H9 (cell line): ENCODE measurements around the gene SMARCA2. TPM values are rescaled to one million over a fixed set of nuclear protein-coding genes. Genes with fewer than 3 reads are reported as not detected.

Experiments used
- DNase-seq: peaks from one replicate; pipeline ENCODE4 v3.0.0-alpha.2; 2017
- H2AFZ ChIP-seq: one replicate; pipeline ENCODE4 v1.6.1; 2013; ENCODE audit warnings: mild to moderate bottlenecking, low read length, control low read depth, moderate library complexity
- H2AK5ac ChIP-seq: 2 replicates; pipeline ENCODE4 v1.6.1; 2013; ENCODE audit warnings: low read length, control low read depth, mixed read lengths; ENCODE audit not compliant: insufficient read length
- H2BK120ac ChIP-seq: one replicate; pipeline ENCODE4 v1.6.1; 2013; ENCODE audit warnings: low read depth, mild to moderate bottlenecking, low read length, control low read depth, inconsistent platforms; ENCODE audit not compliant: poor library complexity, severe bottlenecking
- H2BK12ac ChIP-seq: 2 replicates; pipeline ENCODE4 v1.6.1; 2013; ENCODE audit warnings: low read length, control low read depth, mixed read lengths, low read depth; ENCODE audit not compliant: insufficient read length
- H2BK15ac ChIP-seq: 2 replicates; pipeline ENCODE4 v1.6.1; 2013; ENCODE audit warnings: low read depth, low read length, control low read depth
- H2BK20ac ChIP-seq: one replicate; pipeline ENCODE4 v1.6.1; 2013; ENCODE audit warnings: low read depth, mild to moderate bottlenecking, low read length, control low read depth, inconsistent platforms; ENCODE audit not compliant: poor library complexity, severe bottlenecking
- H2BK5ac ChIP-seq: 2 replicates; pipeline ENCODE4 v1.6.1; 2013; ENCODE audit warnings: low read length, control low read depth, mixed read lengths; ENCODE audit not compliant: insufficient read length
- H3K14ac ChIP-seq: 2 replicates; pipeline ENCODE4 v1.6.1; 2013; ENCODE audit warnings: low read length, control low read depth; ENCODE audit not compliant: insufficient read depth
- H3K18ac ChIP-seq: 2 replicates; pipeline ENCODE4 v1.6.1; 2013; ENCODE audit warnings: low read depth, mild to moderate bottlenecking, mixed read lengths, low read length, control low read depth; ENCODE audit not compliant: insufficient read length
- H3K23ac ChIP-seq: 2 replicates; pipeline ENCODE4 v1.6.1; 2013; ENCODE audit warnings: low read length, control low read depth, mixed read lengths, low read depth; ENCODE audit not compliant: insufficient read length
- H3K23me2 ChIP-seq: 2 replicates; pipeline ENCODE4 v1.6.1; 2013; ENCODE audit warnings: low read depth, mild to moderate bottlenecking, mixed read lengths, low read length, control low read depth; ENCODE audit not compliant: insufficient read length, poor library complexity, severe bottlenecking
- H3K27ac ChIP-seq: 2 replicates; pipeline ENCODE4 v1.5.1; 2013; ENCODE audit warnings: low read length, control low read depth, mixed read lengths, low read depth; ENCODE audit not compliant: insufficient read length
- H3K27me3 ChIP-seq: 2 replicates; pipeline ENCODE4 v1.6.1; 2013; ENCODE audit warnings: low read length, control low read depth, inconsistent platforms; ENCODE audit not compliant: insufficient read depth
- H3K4ac ChIP-seq: 2 replicates; pipeline ENCODE4 v1.6.1; 2013; ENCODE audit warnings: low read depth, mild to moderate bottlenecking, control low read depth, inconsistent platforms, low read length, moderate library complexity
- H3K4me1 ChIP-seq: 2 replicates; pipeline ENCODE4 v1.6.1; 2013; ENCODE audit warnings: low read length, control low read depth, inconsistent platforms; ENCODE audit not compliant: insufficient read depth
- H3K4me2 ChIP-seq: 2 replicates; pipeline ENCODE4 v1.6.1; 2013; ENCODE audit warnings: low read length, control low read depth, mixed read lengths; ENCODE audit not compliant: insufficient read length, insufficient read depth
- H3K56ac ChIP-seq: 2 replicates; pipeline ENCODE4 v1.6.1; 2013; ENCODE audit warnings: low read depth, mild to moderate bottlenecking, mixed read lengths, low read length, control low read depth; ENCODE audit not compliant: insufficient read length
- H3K79me1 ChIP-seq: 2 replicates; pipeline ENCODE4 v1.6.1; 2013; ENCODE audit warnings: low read depth, mild to moderate bottlenecking, moderate library complexity, low read length, control low read depth, inconsistent platforms; ENCODE audit not compliant: insufficient read depth, poor library complexity, severe bottlenecking
- H3K79me2 ChIP-seq: 2 replicates; pipeline ENCODE4 v1.6.1; 2013; ENCODE audit warnings: low read length, control low read depth, inconsistent platforms; ENCODE audit not compliant: insufficient read depth
- H3K9ac ChIP-seq: 2 replicates; pipeline ENCODE4 v1.6.1; 2013; ENCODE audit warnings: low read length, control low read depth, mixed read lengths; ENCODE audit not compliant: insufficient read length; ENCODE audit errors: extremely low read depth
- H3K9me3 ChIP-seq: one replicate; pipeline ENCODE4 v1.6.1; 2013; ENCODE audit warnings: low read depth, low read length, inconsistent platforms; ENCODE audit not compliant: control insufficient read depth
- H3T11ph ChIP-seq: one replicate; pipeline ENCODE4 v1.6.1; 2013; ENCODE audit warnings: mild to moderate bottlenecking, low read length, control low read depth, inconsistent platforms
- H4K20me1 ChIP-seq: one replicate; pipeline ENCODE4 v1.6.1; 2013; ENCODE audit not compliant: control insufficient read depth, insufficient read length, insufficient read depth
- H4K5ac ChIP-seq: 2 replicates; pipeline ENCODE4 v1.6.1; 2013; ENCODE audit warnings: low read depth, mild to moderate bottlenecking, mixed read lengths, low read length, control low read depth; ENCODE audit not compliant: insufficient read length
- H4K8ac ChIP-seq: replicated peaks from 2 replicates; pipeline ENCODE4 v1.6.1; 2013; ENCODE audit warnings: low read length, control low read depth, mixed read lengths, low read depth; ENCODE audit not compliant: insufficient read length
- H4K91ac ChIP-seq: 2 replicates; pipeline ENCODE4 v1.6.1; 2013; ENCODE audit warnings: low read depth, mild to moderate bottlenecking, moderate library complexity, mixed read lengths, low read length, control low read depth; ENCODE audit not compliant: insufficient read length
- H3K27ac Mint-ChIP-seq, 3 experiments: 2 replicates in 2 of 3; 3 replicates in 1 of 3; pipeline ENCODE4 v1.8.0; 2020 to 2021; ENCODE audit warnings: mixed read lengths in 3 of 3, mild to moderate bottlenecking in 1 of 3, moderate library complexity in 1 of 3
- H3K27me3 Mint-ChIP-seq: 2 replicates; pipeline ENCODE4 v1.8.0; 2021; ENCODE audit warnings: low read depth, mild to moderate bottlenecking, moderate library complexity, mixed read lengths
- H3K36me3 Mint-ChIP-seq, 3 experiments: 2 replicates in 2 of 3; 3 replicates in 1 of 3; pipeline ENCODE4 v1.8.0; 2020 to 2021; ENCODE audit warnings: low read depth in 3 of 3, mixed read lengths in 3 of 3; ENCODE audit not compliant: insufficient read depth in 1 of 3
- H3K4me1 Mint-ChIP-seq, 2 experiments: 2 replicates each; pipeline ENCODE4 v1.8.0; 2020; ENCODE audit warnings: mixed read lengths in 2 of 2
- H3K4me3 Mint-ChIP-seq, 2 experiments: 2 replicates in 1 of 2; 3 replicates in 1 of 2; pipeline ENCODE4 v1.8.0; 2020 to 2021; ENCODE audit warnings: mild to moderate bottlenecking in 2 of 2, mixed read lengths in 2 of 2, moderate library complexity in 1 of 2
- H3K9me3 Mint-ChIP-seq, 2 experiments: 2 replicates in 1 of 2; 3 replicates in 1 of 2; pipeline ENCODE4 v1.8.0; 2020; ENCODE audit warnings: mild to moderate bottlenecking in 2 of 2, mixed read lengths in 2 of 2, moderate library complexity in 1 of 2
- total RNA-seq: library from RNA; stranded (reverse); gene quantifications from 2 replicates; pipeline ENCODE4 v1.2.1, GENCODE V29; 2021
- TF ChIP-seq, protein P1 (sequence below): fragments of 200-600 bp; sonication (generic); conservative IDR thresholded peaks from 3 replicates; pipeline ENCODE4 v1.8.0; 2021; ENCODE audit warnings: antibody characterized with exemption, mild to moderate bottlenecking

Gene SMARCA2
- total RNA-seq, 1 experiment from 2014 or later, result 15.3 TPM

DNA sequence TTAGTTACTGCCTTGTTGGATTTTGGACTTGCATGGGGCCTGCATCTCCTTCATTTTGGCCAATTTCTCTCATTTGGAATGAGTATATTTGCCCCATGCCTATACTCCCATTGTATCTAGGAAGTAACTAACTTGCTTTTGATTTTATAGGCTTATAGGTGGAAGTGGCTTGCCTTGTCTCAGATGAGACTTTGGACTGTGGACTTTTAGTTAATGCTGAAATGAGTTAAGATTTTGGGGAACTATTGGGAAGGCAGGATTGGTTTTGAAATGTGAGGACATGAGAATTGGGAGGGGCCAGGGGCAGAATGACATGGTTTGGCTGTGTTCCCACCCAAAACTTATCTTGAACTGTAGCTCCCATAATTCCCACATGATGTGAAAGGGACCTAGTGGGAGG lies 42.5 kb upstream of the SMARCA2 start:
- H4K8ac ChIP-seq, result no peak overlapping the region
- no peaks in the 10 kb centered on the region for H3K79me2 ChIP-seq
- no peak overlapping the region for H3K18ac ChIP-seq
- no peak for DNase-seq
- no peak overlapping the region for H3K4ac ChIP-seq
- no peak overlapping the region for H3K9ac ChIP-seq
- Mint-ChIP-seq H3K9me3 (peaks cover 24 to 25% of the 10 kb centered on the region in 2 experiments), H3K4me3 (no peak overlapping the region), H3K36me3 (peaks cover 9 to 26% (median 10%) of the 10 kb centered on the region in 3 experiments), H3K27me3 (no peaks in the 10 kb centered on the region; the same call in 1 of the 2 replicates), H3K4me1 (no peaks in the 10 kb centered on the region), H3K27ac (no peak overlapping the region)
- H3K79me1 ChIP-seq, result no peaks in the 10 kb centered on the region
- no peak overlapping the region for H3K56ac ChIP-seq
- no peak overlapping the region for H3T11ph ChIP-seq
- no peak overlapping the region for H2BK120ac ChIP-seq
- no peak overlapping the region for H3K4me2 ChIP-seq
- no peak overlapping the region for H4K5ac ChIP-seq
- TF ChIP-seq, protein P1, sequence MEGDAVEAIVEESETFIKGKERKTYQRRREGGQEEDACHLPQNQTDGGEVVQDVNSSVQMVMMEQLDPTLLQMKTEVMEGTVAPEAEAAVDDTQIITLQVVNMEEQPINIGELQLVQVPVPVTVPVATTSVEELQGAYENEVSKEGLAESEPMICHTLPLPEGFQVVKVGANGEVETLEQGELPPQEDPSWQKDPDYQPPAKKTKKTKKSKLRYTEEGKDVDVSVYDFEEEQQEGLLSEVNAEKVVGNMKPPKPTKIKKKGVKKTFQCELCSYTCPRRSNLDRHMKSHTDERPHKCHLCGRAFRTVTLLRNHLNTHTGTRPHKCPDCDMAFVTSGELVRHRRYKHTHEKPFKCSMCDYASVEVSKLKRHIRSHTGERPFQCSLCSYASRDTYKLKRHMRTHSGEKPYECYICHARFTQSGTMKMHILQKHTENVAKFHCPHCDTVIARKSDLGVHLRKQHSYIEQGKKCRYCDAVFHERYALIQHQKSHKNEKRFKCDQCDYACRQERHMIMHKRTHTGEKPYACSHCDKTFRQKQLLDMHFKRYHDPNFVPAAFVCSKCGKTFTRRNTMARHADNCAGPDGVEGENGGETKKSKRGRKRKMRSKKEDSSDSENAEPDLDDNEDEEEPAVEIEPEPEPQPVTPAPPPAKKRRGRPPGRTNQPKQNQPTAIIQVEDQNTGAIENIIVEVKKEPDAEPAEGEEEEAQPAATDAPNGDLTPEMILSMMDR, result no peak
- H3K27ac ChIP-seq, result no peak overlapping the region
- no peaks in the 10 kb centered on the region for H4K20me1 ChIP-seq
- no peaks in the 10 kb centered on the region for H3K23me2 ChIP-seq
- no peak overlapping the region for H2BK5ac ChIP-seq
- no peak overlapping the region for H3K14ac ChIP-seq
- H2BK12ac ChIP-seq, result no peak overlapping the region
- H3K4me1 ChIP-seq, result no peaks in the 10 kb centered on the region
- no peak overlapping the region for H2BK15ac ChIP-seq
- H2AFZ ChIP-seq, result no peak overlapping the region
- H3K27me3 ChIP-seq, result no peaks in the 10 kb centered on the region
- no peak overlapping the region for H2BK20ac ChIP-seq
- no peak overlapping the region for H3K23ac ChIP-seq
- H3K9me3 ChIP-seq, result peaks cover 9% of the 10 kb centered on the region
- H2AK5ac ChIP-seq, result no peak overlapping the region
- H4K91ac ChIP-seq, result no peak overlapping the region
